ENCODE results near the gene FGF2.

The FGF2 gene

DNA sequence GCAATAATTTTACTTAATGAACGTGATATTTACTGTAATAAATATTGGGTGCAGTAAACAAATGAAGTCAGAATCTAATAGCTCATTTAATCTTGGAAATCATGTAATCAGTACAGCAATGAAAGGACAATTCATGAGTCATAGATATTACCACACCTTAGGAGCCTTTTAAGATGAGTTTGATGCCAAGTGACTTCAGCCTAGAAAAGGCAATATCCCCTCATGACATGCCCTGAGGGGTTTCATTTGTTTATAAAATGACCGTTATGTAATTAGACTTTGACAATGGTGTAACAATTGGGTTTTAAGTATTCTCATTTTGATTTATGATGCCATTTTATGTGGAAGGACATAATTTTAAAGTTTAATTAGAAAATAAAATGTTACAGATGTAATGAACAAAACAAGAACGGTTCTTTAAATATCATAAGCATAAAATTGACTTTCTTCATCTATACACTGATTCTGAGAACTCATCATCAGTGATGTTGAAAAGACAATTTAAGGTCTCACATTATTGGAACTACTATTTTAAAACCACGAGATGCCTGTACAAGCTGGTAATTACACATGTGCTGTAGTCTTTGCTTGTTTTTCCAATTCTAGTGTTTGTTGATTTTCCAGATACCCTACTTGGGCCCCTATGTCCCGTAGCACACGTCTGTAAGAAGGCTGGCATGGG is 5.0 kb downstream of the FGF2 start:
- TF ChIP-seq POLR2AphosphoS5 (IDR thresholded peaks at IDR 0.05; ENCODE audit: low read depth, low read length) (no peak), TAF1 (IDR thresholded peaks at IDR 0.05; ENCODE audit: borderline replicate concordance, insufficient read depth, low read length) (no peak), FOXP2 (optimal IDR thresholded peaks at IDR 0.05; ENCODE audit: borderline replicate concordance, extremely low read depth, extremely low read length, insufficient read depth) (no peak), REST (IDR thresholded peaks at IDR 0.05; ENCODE audit: insufficient read depth in 1 of 2, low read depth in 2 of 2, low read length in 2 of 2) (no peak), SIN3A (IDR thresholded peaks at IDR 0.05; ENCODE audit: borderline replicate concordance, insufficient read depth, low read length) (no peak)

DNA sequence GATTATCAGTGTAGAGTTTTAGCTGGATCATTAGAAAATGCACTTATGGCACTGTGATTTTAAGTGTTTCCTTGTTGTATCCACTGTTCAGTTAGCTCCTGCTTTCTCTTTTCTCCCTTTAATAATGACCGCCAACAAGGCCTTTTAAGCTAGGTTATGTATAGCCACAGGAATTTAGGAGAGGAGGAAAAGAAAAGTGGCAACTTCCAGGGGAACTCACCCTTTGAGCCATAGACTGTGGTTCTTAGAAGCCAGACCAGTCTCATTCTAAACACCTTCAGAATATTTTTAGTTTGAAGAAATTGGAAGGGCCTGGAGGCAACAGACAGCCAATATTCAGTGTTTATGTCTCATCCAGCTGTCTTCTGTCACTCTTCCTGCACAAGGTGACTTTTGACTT is 6.1 kb downstream of the FGF2 start:
- TF ChIP-seq FOXP2 (optimal IDR thresholded peaks at IDR 0.05; ENCODE audit: borderline replicate concordance, extremely low read depth, extremely low read length, insufficient read depth) (no peak), TAF1 (IDR thresholded peaks at IDR 0.05; ENCODE audit: borderline replicate concordance, insufficient read depth, low read length) (no peak), REST (IDR thresholded peaks at IDR 0.05; ENCODE audit: insufficient read depth in 1 of 2, low read depth in 2 of 2, low read length in 2 of 2) (no peak), SIN3A (IDR thresholded peaks at IDR 0.05; ENCODE audit: borderline replicate concordance, insufficient read depth, low read length) (no peak), POLR2AphosphoS5 (IDR thresholded peaks at IDR 0.05; ENCODE audit: low read depth, low read length) (no peak)

DNA sequence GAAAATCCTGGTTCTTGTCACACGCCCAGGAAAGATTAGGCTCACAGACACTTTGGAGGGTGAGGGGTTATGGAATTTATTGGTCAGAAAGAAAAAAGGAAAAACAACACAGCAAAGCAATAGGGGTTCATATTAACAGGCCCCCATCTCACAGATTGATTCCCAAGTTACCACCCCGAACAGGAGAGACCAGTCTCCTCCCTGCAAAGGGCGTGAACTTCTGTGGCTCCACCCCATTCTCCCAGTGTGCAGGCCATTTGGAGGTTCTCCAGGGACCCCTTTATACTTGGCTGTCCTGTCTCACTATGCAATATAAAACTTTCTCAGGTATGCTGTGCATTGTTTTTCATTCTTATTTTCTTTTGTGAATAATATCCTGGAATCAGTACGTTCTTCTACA is 7.4 kb downstream of the FGF2 start:
- no peak for TF ChIP-seq POLR2AphosphoS5 (IDR thresholded peaks at IDR 0.05; ENCODE audit: low read depth, low read length)

- TF ChIP-seq POLR2AphosphoS5 (IDR thresholded peaks at IDR 0.05; ENCODE audit: low read depth, low read length) (no peak), SIN3A (IDR thresholded peaks at IDR 0.05; ENCODE audit: borderline replicate concordance, insufficient read depth, low read length) (no peak), REST (IDR thresholded peaks at IDR 0.05; ENCODE audit: insufficient read depth in 1 of 2, low read depth in 2 of 2, low read length in 2 of 2) (no peak), TAF1 (IDR thresholded peaks at IDR 0.05; ENCODE audit: borderline replicate concordance, insufficient read depth, low read length) (no peak), FOXP2 (optimal IDR thresholded peaks at IDR 0.05; ENCODE audit: borderline replicate concordance, extremely low read depth, extremely low read length, insufficient read depth) (no peak)
These were observed 10.3 kb downstream of the FGF2 start for GRCh38 chr4:122836941-122837340.

GRCh38 chr4:122838034-122838433 is 11.4 kb downstream of the FGF2 start:
- TF ChIP-seq REST (IDR thresholded peaks at IDR 0.05; ENCODE audit: insufficient read depth in 1 of 2, low read depth in 2 of 2, low read length in 2 of 2) (peak in 1 of 2 experiments; percentile 81; a peak in 2 of 4 replicates), FOXP2 (optimal IDR thresholded peaks at IDR 0.05; ENCODE audit: borderline replicate concordance, extremely low read depth, extremely low read length, insufficient read depth) (no peak)

All from PFSK-1 (cell line).